HG02884 (cell line): Measurements from ENCODE around the gene PTPN5.

Source experiments
- ATAC-seq: cut with Tn5 transposase; IDR thresholded peaks from one replicate; pipeline ENCODE4 v1.9.1; 2021; ENCODE audit warnings: mild to moderate bottlenecking, moderate library complexity; ENCODE audit not compliant: unreplicated experiment

The PTPN5 gene

DNA sequence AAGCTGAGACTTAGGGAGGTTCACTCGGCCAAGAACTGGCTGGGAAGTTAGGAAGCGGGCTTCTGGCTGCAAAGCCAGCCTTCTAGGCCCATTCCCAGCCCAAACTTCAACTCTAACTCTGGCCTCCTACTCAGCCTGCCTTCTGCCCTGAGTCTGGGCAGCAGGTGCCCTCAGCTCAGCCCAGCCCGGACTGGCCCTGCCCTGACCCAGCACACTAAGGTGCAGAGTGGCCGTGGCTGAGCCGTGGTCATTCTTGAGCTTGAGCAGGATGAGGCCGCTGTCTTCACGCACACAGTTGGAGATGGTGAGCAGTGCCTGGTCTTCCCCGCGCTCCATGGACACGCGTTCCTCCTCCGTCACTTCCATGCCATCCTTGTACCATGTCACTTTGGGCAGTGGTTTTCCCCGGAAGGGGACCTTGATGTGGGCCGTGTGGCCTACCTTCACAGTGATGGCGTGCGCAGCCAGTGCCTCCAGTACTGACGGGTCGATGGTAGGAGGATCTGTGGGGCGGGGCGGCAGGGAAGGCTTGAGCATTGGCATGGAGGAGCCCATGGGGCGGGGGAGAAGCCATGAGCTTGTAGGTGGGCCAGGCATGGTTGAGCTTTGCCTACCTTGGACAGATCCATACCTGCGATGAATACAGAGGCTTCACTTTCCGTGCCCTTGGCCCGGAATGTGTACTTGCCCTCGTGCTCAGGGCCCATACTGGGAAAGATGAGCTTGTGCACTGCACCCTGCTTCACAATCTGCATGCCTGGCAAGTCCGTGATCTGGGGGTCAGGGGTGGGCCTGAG, 77.8 kb downstream of the PTPN5 start:
- ATAC-seq = no peak

DNA sequence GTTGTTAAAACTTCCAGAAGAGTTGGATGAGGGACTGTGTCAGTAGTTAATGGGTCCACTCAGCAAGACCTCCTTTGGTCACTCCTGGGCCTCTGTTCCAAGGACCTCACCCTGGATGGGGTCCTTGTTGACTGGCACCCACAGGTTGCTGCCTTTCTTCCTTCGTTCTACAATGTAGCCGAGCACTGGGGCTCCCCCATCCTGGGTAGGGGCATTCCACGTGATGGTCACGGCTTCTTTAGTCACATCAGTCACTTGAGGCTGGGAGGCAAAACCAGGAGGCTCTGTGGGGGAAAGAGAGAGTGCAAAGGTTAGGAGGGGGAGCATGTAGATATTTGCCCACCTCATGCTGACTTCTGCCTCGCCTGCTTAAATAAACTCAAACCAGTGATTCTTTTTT, 81.1 kb downstream of the PTPN5 start:
- no peak for ATAC-seq

DNA sequence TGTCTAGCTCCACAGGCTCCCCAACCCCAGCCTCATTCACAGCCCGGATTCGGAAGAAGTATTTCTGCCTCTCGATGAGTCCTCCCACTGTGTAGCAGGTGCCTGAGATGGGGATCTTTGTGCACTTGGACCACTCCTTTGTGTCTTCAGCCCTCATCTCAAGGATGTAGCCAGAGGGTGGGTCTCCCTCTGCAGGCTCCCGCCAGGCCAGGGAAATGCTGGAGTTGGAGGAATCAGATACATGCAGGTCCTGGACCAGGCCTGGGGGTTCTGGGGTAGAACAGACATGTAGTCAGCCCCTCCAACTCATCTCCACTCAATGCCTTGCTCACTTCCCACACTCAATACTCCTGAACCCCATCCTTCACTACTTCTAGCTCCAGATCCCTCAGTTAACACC, 82.2 kb downstream of the PTPN5 start:
- no peak for ATAC-seq

DNA sequence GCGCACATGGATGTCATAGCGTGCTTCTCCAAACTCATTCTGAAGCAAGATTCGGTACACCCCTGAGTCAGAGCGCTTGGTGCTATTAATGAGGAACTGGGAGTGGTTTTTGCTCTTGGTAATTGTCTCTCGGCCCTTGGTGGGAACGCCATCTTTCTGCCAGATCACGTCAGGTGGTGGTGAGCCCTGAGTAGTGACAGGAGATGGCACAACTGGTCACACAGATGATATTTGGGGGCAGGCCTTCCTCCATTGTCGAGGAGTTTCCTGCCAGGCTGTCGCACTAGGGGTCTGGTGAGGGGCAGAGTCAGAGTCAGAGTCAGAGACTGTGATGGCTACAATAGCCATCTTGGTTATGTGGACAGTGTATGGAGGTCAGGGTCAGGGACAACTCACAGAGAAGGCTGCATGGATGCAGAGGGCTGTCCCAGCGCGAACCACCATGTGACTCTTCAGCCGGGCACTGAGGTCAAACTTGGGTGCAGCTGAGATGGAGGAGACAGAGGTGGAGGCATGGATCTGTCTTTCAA, 83.7 kb downstream of the PTPN5 start:
- ATAC-seq = no peak

DNA sequence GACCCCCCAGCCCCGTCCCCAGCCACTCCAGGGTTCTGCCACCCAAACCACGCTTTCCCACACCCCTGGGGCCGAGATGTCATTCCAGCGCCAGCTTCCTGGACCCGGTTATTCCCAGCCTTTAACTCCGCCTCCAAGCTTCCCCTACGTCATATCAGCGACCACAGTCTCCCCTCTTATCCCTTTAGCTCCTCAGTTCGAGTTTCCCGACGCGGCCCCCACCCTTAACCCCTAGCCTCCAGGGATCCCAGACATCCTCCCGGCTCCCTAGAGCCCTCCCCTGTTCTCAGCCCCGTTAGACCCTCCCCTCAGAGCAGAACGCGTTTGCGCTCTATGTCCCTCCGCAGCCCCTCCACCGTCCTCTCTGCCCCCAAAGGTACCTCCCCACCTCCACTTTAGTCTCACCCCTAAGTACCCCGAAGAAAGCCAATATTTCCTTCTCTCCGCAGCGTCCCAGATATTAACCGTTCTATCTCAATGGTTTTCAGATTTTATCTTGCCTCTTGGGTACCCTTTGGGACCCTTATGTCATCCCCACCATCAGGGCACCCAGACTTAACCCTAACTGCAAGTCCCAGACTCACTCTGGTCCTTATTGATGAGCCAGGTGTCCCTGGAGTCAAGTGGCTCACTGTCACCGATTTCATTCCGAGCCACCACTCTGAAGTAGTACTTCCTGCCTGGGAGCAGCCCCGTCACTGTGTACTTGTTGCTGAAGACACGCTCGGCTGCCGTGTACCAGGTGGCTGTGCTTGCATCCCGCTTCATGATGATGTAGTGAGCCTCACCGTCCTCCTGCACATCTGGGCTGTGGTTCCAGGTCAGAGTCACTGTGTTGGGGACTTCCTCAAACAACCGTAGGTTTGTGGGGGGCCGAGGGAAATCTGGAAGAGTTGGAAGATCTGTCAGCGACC, 85.0 kb downstream of the PTPN5 start:
- ATAC-seq = peak; percentile 63

DNA sequence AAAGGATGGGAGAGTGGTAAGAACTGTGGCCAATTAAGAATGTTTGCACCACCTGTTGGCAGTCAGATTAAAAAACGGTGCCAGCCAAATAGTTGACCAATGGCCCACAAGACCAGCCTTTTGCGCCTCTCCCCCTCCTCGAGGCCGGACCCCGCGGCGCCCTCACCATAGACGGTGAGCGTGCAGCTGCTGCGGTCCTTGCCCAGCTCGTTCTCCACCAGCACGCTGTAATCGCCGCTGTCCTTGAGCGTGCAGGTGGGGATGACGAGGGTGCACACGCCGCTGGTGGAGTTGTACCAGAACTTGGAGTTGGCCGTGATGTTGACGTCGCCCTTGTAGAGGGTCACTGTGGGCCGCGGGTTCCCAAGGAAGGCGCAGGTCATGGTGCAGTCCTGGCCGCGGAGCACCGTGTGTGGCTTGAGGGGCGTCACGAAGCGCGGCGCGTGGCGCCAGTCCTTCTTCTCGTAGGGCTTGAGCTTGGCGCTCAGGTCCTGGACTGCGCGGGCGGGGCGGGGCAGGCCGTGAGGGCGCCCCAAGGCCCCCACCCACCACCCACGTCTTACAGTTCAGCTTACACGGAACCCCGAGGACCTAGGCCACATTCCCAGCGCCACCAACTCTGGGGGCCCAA, 85.8 kb downstream of the PTPN5 start:
- no peak for ATAC-seq

DNA sequence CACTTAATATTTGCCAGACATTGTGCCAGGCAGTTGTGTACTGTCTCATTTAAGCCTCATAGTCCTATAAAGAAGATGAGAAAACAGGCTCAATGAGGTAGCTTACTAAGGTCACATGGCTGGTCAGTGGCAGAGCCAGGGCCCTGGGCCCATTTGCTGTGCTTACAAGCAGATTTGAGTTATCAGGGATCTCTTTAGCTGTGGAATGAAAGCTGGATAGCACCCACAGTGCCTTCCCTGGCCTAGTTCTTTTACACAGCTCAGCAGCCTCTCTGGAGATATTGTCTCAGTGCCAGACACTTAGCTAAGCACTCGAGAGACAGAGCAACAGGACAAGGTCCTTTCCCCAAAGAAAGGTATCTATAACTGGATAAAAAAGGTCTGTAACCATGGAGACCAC, 86.9 kb downstream of the PTPN5 start:
- ATAC-seq = no peak

DNA sequence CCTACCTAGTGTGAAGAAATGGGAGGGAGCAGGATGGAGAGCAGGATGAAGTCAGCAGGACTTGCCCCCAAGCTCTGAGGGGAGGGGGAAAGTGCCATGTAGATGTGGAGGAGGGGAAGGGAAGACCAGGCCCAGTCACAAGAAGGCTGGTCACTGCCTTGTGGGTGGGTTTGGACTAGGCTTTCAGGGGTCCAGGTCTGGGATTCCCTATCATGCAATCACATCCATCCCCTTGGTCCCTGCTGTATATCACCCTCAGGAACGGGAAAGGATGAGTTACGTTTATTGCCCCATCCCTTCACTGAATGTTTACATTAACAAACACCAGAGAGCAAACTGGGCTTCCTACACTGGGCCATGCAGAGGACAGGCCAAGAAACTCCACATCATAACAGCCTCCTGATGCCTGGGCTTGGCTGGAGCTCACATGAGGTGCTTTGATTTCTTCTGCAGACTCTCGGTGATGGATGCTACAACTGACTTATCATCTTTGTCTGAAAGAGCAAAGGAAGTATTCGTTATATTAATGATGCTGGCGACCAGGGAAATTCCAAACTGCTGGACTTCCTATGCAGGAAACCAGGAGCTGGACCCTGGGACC, 87.5 kb downstream of the PTPN5 start:
- no peak for ATAC-seq

DNA sequence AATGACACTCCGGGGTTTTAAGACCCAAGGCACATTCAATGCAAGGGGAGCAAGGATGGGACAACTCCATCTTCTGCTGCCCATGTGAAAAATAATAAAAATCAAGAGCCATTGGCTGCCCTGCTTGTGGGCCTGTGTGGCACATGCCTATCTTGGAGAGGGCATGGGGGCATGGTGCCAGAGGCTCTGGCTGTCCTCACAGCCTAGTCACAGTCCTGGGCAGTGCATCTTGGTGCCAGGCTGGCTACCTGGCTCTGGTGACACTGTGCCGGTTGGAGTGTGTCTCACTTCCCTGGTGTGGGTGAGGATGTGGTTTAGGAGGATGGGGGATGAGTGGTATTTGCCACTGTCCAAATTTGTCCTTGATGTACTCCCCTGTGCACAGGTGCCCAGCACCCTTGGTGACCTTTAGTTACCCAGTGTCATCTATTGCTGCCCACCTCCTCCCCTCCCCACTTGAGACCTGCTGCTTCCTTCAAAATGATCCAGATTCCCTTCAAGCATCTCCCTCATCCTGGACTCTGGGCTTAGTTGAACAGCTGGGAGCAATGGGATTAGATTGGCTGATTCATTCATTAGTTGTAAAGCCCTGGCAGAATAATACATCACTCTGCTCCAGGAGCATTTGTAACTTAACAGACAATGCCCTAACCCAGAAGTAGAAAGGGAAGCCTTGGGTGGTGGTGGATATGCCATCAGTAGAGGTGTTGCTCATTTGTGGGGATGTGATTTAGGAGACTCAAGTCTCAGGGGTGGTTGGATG, 88.4 kb downstream of the PTPN5 start:
- no peak for ATAC-seq

DNA sequence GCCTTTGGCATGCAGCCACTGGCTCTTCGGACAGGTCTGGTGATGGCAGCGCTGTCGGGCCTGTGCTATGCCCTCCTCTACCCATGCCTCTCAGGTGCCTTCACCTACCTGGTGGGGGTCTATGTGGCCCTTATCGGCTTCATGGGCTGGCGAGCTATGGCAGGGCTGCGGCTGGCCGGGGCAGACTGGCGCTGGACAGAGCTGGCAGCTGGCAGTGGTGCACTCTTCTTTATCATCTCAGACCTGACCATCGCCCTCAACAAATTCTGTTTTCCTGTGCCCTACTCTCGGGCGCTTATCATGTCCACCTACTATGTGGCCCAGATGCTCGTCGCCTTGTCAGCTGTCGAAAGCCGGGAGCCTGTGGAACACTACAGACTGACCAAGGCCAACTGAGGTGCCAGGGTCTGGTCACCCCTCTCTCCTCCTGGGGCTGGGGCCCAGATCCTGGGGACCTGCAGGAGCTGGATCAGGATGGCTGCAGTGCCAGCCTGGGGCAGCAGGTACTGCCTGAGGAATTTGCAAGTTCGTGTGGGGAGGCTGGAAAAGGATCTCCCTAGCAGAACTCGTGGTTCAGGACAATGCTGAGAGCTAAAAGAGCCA, 89.9 kb downstream of the PTPN5 start:
- ATAC-seq = no peak

DNA sequence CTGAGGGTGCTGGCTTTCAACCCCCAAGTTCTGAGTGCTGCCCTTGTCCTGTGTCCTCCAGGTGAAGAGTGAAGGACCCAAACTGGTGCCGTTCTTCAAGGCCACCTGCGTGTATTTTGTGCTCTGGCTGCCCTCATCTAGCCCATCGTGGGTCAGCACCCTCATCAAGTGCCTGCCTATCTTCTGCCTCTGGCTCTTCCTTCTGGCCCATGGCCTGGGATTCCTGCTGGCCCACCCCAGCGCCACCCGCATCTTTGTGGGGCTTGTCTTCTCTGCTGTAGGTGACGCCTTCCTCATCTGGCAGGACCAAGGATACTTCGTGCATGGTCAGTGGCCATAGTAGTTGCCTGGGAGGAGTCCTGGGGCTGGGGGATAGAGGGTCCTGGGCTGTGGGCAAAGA, 90.7 kb downstream of the PTPN5 start:
- ATAC-seq = no peak

DNA sequence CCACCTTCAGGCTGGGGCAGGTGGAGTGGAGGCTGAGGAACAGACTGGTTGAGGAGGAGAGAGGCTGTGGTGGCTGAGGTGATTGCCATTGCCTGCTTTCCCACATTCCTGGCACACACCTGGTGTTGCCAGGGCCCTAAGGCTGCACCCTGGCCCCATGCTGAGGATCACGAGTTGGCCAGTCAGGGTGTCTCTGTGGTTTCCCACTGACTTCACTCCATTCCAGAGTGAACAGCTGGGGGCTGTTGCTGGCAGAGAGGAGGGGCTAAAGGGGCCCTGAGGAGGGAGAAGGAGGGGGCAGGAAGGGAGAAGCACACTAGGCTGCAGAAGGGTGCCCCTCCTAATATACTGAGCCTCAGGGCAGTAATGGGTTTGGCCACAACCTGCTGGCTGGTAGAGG, 91.2 kb downstream of the PTPN5 start:
- no peak for ATAC-seq

DNA sequence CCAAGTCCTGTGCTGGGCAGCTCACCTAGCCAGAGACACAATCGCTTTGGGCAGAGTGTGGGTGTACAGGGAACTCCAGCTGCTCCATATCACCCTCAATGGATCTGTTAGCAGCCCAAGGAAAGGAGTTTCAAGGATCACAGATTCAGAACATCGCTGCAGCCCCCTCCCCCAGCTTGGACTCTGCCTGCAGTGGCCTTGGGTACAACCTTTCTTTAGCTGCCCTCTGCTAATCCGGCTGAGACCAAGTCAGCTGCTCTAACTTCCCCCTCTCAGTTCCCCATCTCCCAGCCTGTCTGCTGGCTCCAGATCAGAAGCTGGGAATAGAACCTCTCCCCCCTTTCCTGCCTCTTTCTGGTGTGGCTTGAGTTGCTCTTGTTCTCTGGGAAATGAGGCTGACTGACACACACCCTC, 91.7 kb downstream of the PTPN5 start:
- no peak for ATAC-seq

DNA sequence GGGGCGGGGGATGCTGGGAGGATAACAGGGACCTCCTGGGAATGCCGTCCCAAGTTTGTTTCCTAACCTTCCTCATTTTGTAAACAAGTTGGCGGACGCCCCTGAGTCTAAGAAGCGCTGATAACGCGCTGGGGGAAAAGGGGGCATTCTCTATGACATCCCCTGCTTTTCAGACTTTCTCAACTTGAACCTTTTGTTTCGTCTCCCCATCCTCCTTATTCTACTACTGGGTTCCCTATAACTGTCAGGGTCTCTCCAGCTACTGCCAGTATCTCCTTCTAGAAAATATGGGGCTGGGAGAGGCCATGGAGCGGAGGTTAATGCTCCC, 92.4 kb downstream of the PTPN5 start:
- no peak for ATAC-seq

DNA sequence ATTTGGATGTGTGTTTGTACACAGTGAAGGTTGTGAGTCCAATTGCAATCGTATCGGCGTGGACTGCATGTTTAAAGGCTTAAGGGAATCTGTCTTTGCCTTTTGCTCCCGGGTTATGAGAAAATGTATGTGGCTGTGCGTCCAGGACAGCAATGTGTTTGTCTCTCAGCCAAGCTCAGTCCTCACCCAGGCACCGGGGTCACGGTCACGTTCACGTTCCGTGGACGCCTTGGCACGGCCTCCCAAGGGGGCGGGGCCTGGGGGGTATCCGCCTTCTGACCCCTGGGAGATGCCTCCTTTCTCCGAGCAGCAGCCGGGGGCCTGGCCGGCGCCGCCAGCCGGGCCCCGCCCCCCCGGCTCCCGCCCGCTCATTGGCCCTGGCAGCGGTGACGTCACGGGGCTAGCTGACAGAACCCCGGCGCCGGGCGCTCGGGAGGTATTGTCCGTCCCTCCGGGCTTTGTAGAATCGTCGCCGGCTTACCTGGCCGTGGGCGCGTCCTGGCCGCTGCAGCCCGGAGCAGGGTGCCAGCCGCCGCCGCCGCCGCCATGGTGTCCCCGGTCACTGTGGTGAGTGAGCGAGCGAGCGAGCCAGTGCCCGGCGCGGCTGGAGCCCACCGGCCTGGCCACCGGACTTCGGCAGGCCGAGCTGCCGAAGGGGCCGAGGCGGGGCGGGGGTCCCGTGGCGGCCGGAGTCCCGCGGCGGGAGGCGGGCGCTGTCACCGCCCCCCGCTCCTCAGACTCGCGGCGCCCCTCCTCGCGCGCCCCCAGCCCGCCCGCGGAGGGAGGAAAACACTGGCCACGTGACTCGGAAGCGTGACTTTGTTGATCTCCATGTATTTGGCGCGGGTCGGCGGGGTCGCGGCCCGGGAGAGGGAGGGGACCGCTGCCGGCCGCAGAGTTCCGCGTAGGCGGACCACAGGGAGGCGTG, 93.0 kb downstream of the PTPN5 start, which contains the start of gene TMEM86A:
TMEM86A (plus strand) TSS at position 439 of the 928 bp plus-strand sequence; CDS start at position 547, 108 bp downstream.
- peak; percentile 91 for ATAC-seq

DNA sequence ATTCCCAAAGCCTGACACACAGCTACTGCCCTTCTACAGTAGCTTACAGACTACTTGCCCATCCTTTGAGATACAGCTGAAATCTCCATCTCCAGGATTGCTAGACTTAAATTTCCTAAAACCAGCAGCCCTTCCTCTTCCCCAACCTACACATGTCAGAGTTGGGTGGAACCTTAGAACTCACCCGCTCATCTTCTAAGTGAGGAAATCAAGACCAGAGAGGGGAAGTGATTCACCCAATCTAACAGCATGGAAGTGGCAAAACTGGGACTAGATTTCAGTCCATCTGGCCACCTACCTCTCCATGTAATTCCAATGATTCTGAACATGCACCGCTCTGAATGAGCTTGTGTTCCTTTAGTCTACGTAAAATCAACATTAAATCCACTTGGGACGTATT, 94.0 kb downstream of the PTPN5 start:
- ATAC-seq = no peak

DNA sequence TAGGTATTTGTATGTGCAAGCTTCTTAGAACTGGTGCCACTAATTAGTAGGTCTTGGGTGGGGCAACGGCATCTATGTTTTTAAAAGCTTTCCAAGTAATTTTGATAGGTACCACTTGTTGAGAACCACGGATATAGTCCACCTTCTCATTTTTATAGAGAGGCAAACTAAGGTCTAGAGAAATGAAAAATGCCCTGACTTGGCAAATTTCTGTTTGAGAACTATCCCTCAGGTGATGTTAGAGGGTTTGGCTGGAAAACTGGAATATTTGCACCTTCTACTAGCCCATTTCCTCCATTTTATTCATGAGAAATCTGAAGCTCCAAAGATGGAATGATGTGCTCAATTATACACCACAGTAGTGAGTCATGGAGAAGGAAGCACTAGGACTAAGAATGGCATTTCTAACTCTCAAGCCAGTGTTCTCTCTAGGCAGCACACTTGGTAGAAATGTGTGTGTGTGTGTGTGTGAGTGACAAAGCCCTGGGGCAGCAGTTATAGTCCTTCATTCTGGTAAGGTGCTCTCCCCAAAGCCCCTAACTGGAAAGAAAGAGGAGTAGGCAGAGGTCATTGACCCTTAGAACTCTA, 94.9 kb downstream of the PTPN5 start:
- no peak for ATAC-seq
